ENCODE data around the gene ACTA1.
"Not testable (repeated sequence)": the region's sequence is repeated elsewhere in the genome, so short reads cannot be mapped to it uniquely, and the experiment has no call there.

ACTA1 gene

GRCh38 chr1:229434005-229434640 lies at the start of gene ACTA1:
TSS of gene ACTA1 (minus strand) at chr1:229434094. CDS start at chr1:229433115, 979 bp downstream.
- no peak for DNase-seq (ENCODE audit: low spot score)

GRCh38 chr1:229482511-229482910 lies 48.6 kb upstream of the ACTA1 start:
- DNase-seq (ENCODE audit: low spot score) = peak; percentile 14

GRCh38 chr1:229480495-229480894 lies 46.6 kb upstream of the ACTA1 start:
- no peak for DNase-seq (ENCODE audit: low spot score)

GRCh38 chr1:229479660-229480399 lies 45.9 kb upstream of the ACTA1 start:
- DNase-seq (ENCODE audit: low spot score) = peak; percentile 0

GRCh38 chr1:229478852-229479251 lies 45.0 kb upstream of the ACTA1 start:
- DNase-seq (ENCODE audit: low spot score) = peak; percentile 20

GRCh38 chr1:229475859-229476258 lies 42.0 kb upstream of the ACTA1 start:
- not testable (repeated sequence) for DNase-seq (ENCODE audit: low spot score)

GRCh38 chr1:229474509-229474908 lies 40.6 kb upstream of the ACTA1 start:
- no peak for DNase-seq (ENCODE audit: low spot score)

- DNase-seq (ENCODE audit: low spot score) = no peak
These were observed 37.3 kb upstream of the ACTA1 start for GRCh38 chr1:229471175-229471574.

GRCh38 chr1:229470406-229471043 lies 36.6 kb upstream of the ACTA1 start:
- no peak for DNase-seq (ENCODE audit: low spot score)

GRCh38 chr1:229466887-229467286 lies 33.0 kb upstream of the ACTA1 start:
- DNase-seq (ENCODE audit: low spot score) = no peak

GRCh38 chr1:229464672-229465071 lies 30.8 kb upstream of the ACTA1 start:
- no peak for DNase-seq (ENCODE audit: low spot score)

GRCh38 chr1:229461032-229461668 lies 27.3 kb upstream of the ACTA1 start:
- DNase-seq (ENCODE audit: low spot score) = peak; percentile 71

- no peak for DNase-seq (ENCODE audit: low spot score)
These were observed 25.9 kb upstream of the ACTA1 start for GRCh38 chr1:229459815-229460214.

- DNase-seq (ENCODE audit: low spot score) = no peak
These were observed 23.5 kb upstream of the ACTA1 start for GRCh38 chr1:229457436-229457835.

- no peak for DNase-seq (ENCODE audit: low spot score)
These were observed 22.1 kb upstream of the ACTA1 start for GRCh38 chr1:229456016-229456415.

- DNase-seq (ENCODE audit: low spot score) = no peak
These were observed 20.2 kb upstream of the ACTA1 start for GRCh38 chr1:229454056-229454455.

- no peak for DNase-seq (ENCODE audit: low spot score)
These were observed 19.3 kb upstream of the ACTA1 start for GRCh38 chr1:229452956-229453801.

- no peak for DNase-seq (ENCODE audit: low spot score)
These were observed 15.0 kb upstream of the ACTA1 start for GRCh38 chr1:229448845-229449244.

- no peak for DNase-seq (ENCODE audit: low spot score)
These were observed 14.5 kb upstream of the ACTA1 start for GRCh38 chr1:229448354-229448753.

- no peak for DNase-seq (ENCODE audit: low spot score)
These were observed 13.9 kb upstream of the ACTA1 start for GRCh38 chr1:229447809-229448252.

- no peak for DNase-seq (ENCODE audit: low spot score)
These were observed 11.9 kb upstream of the ACTA1 start for GRCh38 chr1:229445828-229446227.
